BJ (cell line): ENCODE measurements around the gene NPAS3. TPM values are rescaled to one million over a fixed set of nuclear protein-coding genes. Genes with fewer than 3 reads are reported as not detected.

Experiments used
- CTCF ChIA-PET: fragments of 350-600 bp; formaldehyde crosslinking; extraction: SDS; loops from one replicate; lab custom pipeline; 2021; ENCODE audit warnings: antibody characterized with exemption, inconsistent platforms; lab: Yijun Ruan, JAX
- POLR2A ChIA-PET: fragments of 300-600 bp; sonication (Branson Sonifier 250); formaldehyde crosslinking; extraction: SDS; loops from one replicate; lab custom pipeline; 2021; ENCODE audit warnings: antibody characterized with exemption; lab: Charles Lee
- DNase-seq: peaks from one replicate; pipeline ENCODE4 v3.0.0-alpha.2; 2011; ENCODE audit warnings: low read depth
- H3K27me3 ChIP-seq: 2 replicates; pipeline ENCODE4 v1.6.0; 2011; ENCODE audit warnings: low read length; ENCODE audit not compliant: control insufficient read depth, insufficient read depth
- H3K36me3 ChIP-seq: 2 replicates; pipeline ENCODE4 v1.5.1; 2011; ENCODE audit warnings: low read length; ENCODE audit not compliant: control insufficient read depth, insufficient read depth
- H3K4me3 ChIP-seq: 2 replicates; pipeline ENCODE4 v1.5.1; 2011; ENCODE audit warnings: low read depth, mild to moderate bottlenecking, control low read depth, low read length
- polyA plus RNA-seq: library from polyadenylated mRNA; depleted of rRNA; stranded (reverse); fragments of >200 nt; gene quantifications from 2 replicates; pipeline ENCODE4 v1.2.3, GENCODE V29; 2011
- TF ChIP-seq, protein P1 (sequence below): IDR thresholded peaks from 2 replicates; pipeline ENCODE4 v1.5.1; 2011; ENCODE audit warnings: low read depth, mild to moderate bottlenecking, control low read depth, inconsistent platforms, low read length, moderate library complexity; ENCODE audit not compliant: insufficient read depth

Gene NPAS3
- polyA plus RNA-seq, 1 experiment = 0.09 TPM

DNA sequence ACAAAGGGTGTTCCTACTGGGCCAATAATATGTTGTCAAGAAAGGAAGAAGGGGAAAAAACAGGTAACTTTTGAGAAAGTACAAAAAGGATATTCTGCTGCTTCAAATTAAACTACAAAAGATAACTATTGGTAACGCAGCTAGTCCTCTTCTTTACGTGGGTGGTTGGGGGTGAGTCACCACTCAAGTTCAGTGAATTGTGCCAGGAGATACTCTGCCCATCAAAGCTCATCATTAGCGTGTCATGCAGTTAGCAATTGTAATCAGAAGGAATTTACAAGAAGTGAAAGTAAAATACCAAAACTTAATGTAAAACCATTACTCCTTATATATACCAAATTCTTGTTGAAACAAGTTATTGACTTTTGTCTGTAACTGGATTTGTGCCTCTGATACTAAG, 342.0 kb downstream of the NPAS3 start:
- ChIA-PET POLR2A (no interaction called here), CTCF (no interaction called here)
- no peak for DNase-seq

DNA sequence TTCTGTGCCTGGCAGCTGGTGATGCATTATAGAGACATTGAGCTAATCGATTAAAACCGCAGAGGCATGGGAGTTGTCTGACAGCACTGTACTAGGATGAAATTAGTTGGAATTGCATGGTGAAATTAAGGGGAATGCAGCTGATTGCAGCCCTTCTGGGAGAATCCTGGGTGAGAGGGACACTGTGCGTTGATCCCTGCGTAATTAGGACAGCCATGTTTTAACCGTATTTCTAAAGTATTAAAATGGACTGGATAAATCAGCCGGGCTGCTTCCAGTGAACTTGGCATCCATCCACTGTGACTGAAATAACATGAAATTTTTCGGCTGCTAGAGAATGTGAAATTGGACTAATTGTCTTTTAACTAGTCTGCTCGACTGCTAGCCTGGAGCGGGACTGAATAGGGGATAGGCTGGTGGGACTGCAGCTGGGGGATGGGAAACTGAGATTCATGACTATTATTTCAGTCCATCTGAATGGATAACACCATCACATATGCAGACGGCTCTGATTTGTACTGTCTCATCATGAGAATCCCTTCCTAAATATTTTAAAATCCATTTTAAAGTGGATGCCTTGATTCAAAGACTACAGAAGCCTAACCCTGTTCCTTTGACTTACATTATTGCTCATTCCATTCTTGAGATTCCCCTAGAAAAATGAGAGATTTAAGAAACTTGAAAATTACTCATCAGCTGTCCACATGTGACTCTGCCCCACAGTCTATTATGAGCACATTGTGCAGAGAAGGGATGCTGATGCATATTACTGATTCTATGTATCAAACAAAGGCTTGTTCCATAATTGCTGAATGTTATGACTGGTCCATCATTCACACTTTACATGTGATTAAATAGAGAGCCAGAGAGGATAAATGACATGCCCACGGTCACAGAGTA, 343.9 kb downstream of the NPAS3 start:
- H3K27me3 ChIP-seq = no peaks in the 10 kb centered on the region
- H3K4me3 ChIP-seq = no peak overlapping the region
- CTCF ChIA-PET = no interaction called here
- TF ChIP-seq, protein P1, sequence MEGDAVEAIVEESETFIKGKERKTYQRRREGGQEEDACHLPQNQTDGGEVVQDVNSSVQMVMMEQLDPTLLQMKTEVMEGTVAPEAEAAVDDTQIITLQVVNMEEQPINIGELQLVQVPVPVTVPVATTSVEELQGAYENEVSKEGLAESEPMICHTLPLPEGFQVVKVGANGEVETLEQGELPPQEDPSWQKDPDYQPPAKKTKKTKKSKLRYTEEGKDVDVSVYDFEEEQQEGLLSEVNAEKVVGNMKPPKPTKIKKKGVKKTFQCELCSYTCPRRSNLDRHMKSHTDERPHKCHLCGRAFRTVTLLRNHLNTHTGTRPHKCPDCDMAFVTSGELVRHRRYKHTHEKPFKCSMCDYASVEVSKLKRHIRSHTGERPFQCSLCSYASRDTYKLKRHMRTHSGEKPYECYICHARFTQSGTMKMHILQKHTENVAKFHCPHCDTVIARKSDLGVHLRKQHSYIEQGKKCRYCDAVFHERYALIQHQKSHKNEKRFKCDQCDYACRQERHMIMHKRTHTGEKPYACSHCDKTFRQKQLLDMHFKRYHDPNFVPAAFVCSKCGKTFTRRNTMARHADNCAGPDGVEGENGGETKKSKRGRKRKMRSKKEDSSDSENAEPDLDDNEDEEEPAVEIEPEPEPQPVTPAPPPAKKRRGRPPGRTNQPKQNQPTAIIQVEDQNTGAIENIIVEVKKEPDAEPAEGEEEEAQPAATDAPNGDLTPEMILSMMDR = no peak
- no peaks in the 10 kb centered on the region for H3K36me3 ChIP-seq
- POLR2A ChIA-PET = no interaction called here
- DNase-seq = no peak

More for the DNA sequence above, 342.0 kb downstream of the NPAS3 start:
- Histone ChIP-seq H3K4me3 (no peak overlapping the region), H3K27me3 (no peaks in the 10 kb centered on the region), H3K36me3 (no peaks in the 10 kb centered on the region)
- TF ChIP-seq, protein P1 = no peak

DNA sequence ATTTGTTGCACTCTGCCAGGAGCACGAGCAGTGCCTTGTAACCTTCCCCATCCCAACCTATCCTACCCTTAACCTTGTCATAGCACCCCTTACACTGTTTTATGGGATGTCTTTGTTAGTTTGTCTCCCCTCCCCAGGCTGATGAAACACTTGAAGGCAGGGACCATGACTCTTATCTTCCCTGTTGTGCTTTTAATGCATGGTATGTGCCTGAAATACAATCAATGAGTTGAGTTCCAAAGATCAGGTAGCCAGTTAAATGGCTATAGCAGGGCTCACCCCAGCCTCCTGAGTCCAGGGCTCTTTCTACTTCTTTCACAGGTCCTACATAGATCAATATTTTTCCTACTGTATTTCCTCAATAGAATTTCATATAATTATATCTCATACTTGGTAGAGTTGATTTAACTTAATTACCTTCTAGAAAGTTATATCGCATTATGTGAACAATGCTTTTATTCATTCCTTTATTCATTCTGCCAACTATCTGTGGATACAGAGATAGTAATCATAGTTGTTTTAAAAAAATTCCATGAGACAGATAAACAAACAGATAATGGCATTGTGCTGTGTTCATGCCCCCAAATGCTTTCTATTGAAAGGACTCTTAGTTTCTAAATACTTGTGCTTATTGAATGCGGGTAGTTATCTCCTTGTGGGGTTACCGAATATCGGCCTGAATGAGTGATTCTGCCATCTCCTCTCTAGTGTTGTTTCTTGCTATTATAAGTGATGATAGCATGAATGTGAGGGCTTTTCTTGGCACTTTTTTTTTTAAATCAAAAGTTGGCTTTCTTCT, 347.4 kb downstream of the NPAS3 start:
- CTCF ChIA-PET = no interaction called here

DNA sequence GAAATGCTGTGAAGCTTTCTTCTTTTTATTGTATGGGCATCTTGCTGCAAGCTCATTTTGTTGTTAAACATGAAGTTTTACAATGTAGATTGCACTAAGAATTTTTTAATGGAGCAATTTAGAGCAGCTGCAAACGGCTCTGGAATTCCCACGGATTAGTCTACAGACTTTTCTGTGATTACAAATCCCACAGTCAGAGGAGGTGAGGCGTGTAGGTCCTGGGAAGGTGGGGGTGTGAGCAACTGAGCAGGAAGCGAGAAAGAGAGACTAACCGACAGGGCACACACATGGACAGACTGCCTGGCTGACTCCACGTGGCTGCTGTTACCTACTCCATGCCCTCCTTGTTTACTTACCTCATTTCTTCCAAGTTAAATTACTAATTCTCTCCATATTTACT, 348.5 kb downstream of the NPAS3 start:
- CTCF ChIA-PET = no interaction called here
- TF ChIP-seq, protein P1 = no peak
- Histone ChIP-seq H3K36me3 (no peaks in the 10 kb centered on the region), H3K27me3 (no peaks in the 10 kb centered on the region), H3K4me3 (no peak overlapping the region)
- POLR2A ChIA-PET = interaction anchor here (0.7 kb wide), 1 partner anchor 357 kb away, joined by 4 read pairs; no protein-coding TSS in a partner anchor
- no peak for DNase-seq

More for the DNA sequence above, 347.4 kb downstream of the NPAS3 start:
- POLR2A ChIA-PET = no interaction called here
- H3K4me3 ChIP-seq = no peak overlapping the region
- TF ChIP-seq, protein P1 = no peak
- H3K27me3 ChIP-seq = no peaks in the 10 kb centered on the region
- no peaks in the 10 kb centered on the region for H3K36me3 ChIP-seq
- DNase-seq = no peak

DNA sequence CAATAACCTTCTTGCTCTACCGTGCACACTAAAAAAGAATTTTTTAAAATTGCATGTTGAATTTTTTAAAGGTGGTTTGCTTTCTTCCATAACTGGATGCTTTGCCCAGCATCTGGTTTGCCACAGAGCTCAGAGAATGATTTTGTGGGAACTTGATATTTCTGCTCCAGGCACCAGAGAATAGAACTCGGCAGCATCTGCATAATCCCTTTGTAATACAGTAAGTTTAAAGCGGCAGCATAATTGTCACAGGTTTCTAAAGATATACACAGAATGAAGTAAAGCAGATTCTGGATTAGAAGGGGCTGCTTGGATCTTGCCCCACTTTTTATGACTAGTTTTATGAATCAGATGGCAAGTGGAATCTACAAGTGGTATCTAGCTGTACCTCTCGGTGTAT, 352.0 kb downstream of the NPAS3 start:
- DNase-seq = no peak
- H3K36me3 ChIP-seq = no peaks in the 10 kb centered on the region
- H3K27me3 ChIP-seq = no peaks in the 10 kb centered on the region
- ChIA-PET CTCF (interaction anchor here (1.2 kb wide), 1 partner anchor 10 kb away, joined by 4 read pairs; no protein-coding TSS in a partner anchor), POLR2A (no interaction called here)
- TF ChIP-seq, protein P1 = no peak
- no peak overlapping the region for H3K4me3 ChIP-seq
